ENCODE measurements around the gene HSCB.

DNA sequence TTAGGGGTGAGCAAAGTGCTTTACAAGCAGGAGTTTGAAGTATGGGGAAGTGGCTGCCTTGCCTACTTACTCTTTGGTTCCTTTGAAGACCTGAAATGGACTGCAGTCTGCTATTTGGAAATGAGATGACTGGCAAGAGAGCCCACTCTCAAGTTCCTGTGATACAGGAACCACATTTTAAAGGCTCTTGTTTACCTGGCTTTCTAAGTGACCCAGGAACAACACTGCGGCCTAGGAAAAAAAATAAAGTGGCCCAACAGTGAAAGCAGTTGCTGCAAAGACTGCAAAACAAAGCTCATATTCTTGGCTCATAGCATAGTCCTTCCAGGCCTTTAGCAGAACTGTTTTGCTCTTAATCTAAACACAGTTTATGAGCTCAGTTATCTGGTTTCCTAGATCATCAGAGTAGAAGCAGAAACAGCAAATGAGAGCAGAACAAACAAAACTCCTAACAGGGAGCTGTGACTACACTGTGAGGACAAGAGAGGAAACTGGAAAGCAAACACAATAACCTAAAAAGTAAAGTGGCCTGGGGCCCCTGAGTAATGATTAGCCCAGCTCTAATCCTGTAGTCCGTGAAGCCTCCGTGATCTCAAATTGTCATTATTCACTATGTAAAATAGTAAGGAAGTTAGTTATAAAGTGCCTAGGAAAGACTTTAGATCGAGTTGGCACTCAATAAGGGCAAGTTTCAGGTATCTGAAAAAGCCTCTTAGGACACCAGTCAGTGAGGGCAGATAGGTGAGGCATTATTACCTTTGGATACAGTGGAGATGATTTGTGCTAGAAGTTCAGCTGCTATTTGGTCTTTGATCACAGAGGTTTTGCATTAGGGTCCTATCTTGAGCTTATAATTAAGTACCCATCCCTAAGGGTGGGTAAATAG is 42.2 kb downstream of the HSCB start:
- no peak for TF ChIP-seq EZH2 (IDR thresholded peaks at IDR 0.05; ENCODE audit: borderline replicate concordance, low read length)
- TF ChIP-seq, protein P1, sequence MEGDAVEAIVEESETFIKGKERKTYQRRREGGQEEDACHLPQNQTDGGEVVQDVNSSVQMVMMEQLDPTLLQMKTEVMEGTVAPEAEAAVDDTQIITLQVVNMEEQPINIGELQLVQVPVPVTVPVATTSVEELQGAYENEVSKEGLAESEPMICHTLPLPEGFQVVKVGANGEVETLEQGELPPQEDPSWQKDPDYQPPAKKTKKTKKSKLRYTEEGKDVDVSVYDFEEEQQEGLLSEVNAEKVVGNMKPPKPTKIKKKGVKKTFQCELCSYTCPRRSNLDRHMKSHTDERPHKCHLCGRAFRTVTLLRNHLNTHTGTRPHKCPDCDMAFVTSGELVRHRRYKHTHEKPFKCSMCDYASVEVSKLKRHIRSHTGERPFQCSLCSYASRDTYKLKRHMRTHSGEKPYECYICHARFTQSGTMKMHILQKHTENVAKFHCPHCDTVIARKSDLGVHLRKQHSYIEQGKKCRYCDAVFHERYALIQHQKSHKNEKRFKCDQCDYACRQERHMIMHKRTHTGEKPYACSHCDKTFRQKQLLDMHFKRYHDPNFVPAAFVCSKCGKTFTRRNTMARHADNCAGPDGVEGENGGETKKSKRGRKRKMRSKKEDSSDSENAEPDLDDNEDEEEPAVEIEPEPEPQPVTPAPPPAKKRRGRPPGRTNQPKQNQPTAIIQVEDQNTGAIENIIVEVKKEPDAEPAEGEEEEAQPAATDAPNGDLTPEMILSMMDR (IDR thresholded peaks at IDR 0.05; ENCODE audit: low read length), result no peak
